CD14-positive monocyte (primary cell): Measurements from ENCODE around the gene ANKRD33. TPM values are rescaled to one million over a fixed set of nuclear protein-coding genes. Genes with fewer than 3 reads are reported as not detected.

Experiments used
- DNase-seq, 3 donors: peaks; one replicate each; pipeline ENCODE4 v3.0.0-alpha.2; 2011 to 2022
- H2AFZ ChIP-seq: 2 replicates; pipeline ENCODE4 v1.6.0; 2012; ENCODE audit warnings: mild to moderate bottlenecking, low read depth, low read length, inconsistent platforms; ENCODE audit not compliant: insufficient read depth, poor library complexity, severe bottlenecking
- H3K27ac ChIP-seq, 2 donors: 1 replicate in 1 of 2; 2 replicates in 1 of 2; pipeline ENCODE4 v1.5.1; 2012 to 2013; ENCODE audit warnings: low read length in 2 of 2, control low read depth in 1 of 2, inconsistent platforms in 1 of 2, low read depth in 1 of 2, mild to moderate bottlenecking in 1 of 2
- H3K27me3 ChIP-seq, 2 donors: one replicate each; pipeline versions ENCODE4 v1.6.0 to v1.6.1; 2011 to 2013; ENCODE audit warnings: low read length in 2 of 2; ENCODE audit not compliant: control insufficient read depth in 2 of 2, insufficient read depth in 2 of 2
- H3K36me3 ChIP-seq, 2 donors: replicated peaks in 1 of 2; 1 replicate in 1 of 2; 2 replicates in 1 of 2; pipeline versions ENCODE4 v1.5.1 to v1.6.1; 2012 to 2013; ENCODE audit warnings: low read length in 2 of 2, control low read depth in 1 of 2, inconsistent platforms in 1 of 2, mild to moderate bottlenecking in 1 of 2; ENCODE audit not compliant: insufficient read depth in 2 of 2, control insufficient read depth in 1 of 2
- H3K4me1 ChIP-seq, 2 donors: 1 replicate in 1 of 2; 2 replicates in 1 of 2; pipeline versions ENCODE4 v1.5.1 to v1.6.1; 2012 to 2013; ENCODE audit warnings: low read length in 2 of 2, control low read depth in 1 of 2, inconsistent platforms in 1 of 2, mild to moderate bottlenecking in 1 of 2, moderate library complexity in 1 of 2; ENCODE audit not compliant: insufficient read depth in 2 of 2, control insufficient read depth in 1 of 2
- H3K4me2 ChIP-seq: replicated peaks from 2 replicates; pipeline ENCODE3; 2012; ENCODE audit warnings: low read length, moderate library complexity, mild to moderate bottlenecking; ENCODE audit not compliant: poor library complexity, severe bottlenecking; ENCODE audit errors: extremely low read depth
- H3K4me3 ChIP-seq, 3 experiments: fragments of 200-600 bp in 1 of 3; sonication (generic) in 1 of 3; replicated peaks in 1 of 3; 1 replicate in 2 of 3; 2 replicates in 1 of 3; pipeline ENCODE4 v1.5.1; 2011 to 2013; ENCODE audit warnings: low read length in 3 of 3, mild to moderate bottlenecking in 3 of 3, control low read depth in 2 of 3, low read depth in 2 of 3, inconsistent platforms in 1 of 3, moderate library complexity in 1 of 3
- H3K79me2 ChIP-seq: 2 replicates; pipeline ENCODE4 v1.6.0; 2012; ENCODE audit warnings: mild to moderate bottlenecking, control low read depth, inconsistent platforms, low read length, moderate library complexity; ENCODE audit not compliant: insufficient read depth
- H3K9ac ChIP-seq: 2 replicates; pipeline ENCODE4 v1.6.0; 2017; ENCODE audit warnings: low read length, mild to moderate bottlenecking; ENCODE audit not compliant: insufficient read depth, poor library complexity, severe bottlenecking
- H3K9me3 ChIP-seq, 2 donors: replicated peaks in 1 of 2; 1 replicate in 1 of 2; 2 replicates in 1 of 2; pipeline versions ENCODE4 v1.5.1 to v1.6.1; 2012 to 2013; ENCODE audit warnings: low read length in 2 of 2, control low read depth in 1 of 2; ENCODE audit not compliant: control insufficient read depth in 1 of 2, insufficient read depth in 1 of 2
- H4K20me1 ChIP-seq: 2 replicates; pipeline ENCODE4 v1.6.0; 2012; ENCODE audit warnings: mild to moderate bottlenecking, low read length, control low read depth, moderate library complexity; ENCODE audit not compliant: insufficient read depth
- H3K27ac Mint-ChIP-seq, 7 donors: one replicate each; pipeline ENCODE4 v1.8.0; 2020; ENCODE audit warnings: mild to moderate bottlenecking in 7 of 7, mixed read lengths in 7 of 7, moderate library complexity in 6 of 7, inconsistent platforms in 2 of 7
- H3K27me3 Mint-ChIP-seq, 3 donors: one replicate each; pipeline ENCODE4 v1.8.0; 2021 to 2022; ENCODE audit warnings: low read depth in 3 of 3, mild to moderate bottlenecking in 3 of 3, mixed read lengths in 3 of 3, moderate library complexity in 3 of 3, inconsistent platforms in 1 of 3
- H3K36me3 Mint-ChIP-seq, 2 donors: one replicate each; pipeline ENCODE4 v1.8.0; 2020; ENCODE audit warnings: mixed read lengths in 2 of 2, inconsistent platforms in 1 of 2, mild to moderate bottlenecking in 1 of 2
- H3K4me1 Mint-ChIP-seq: one replicate; pipeline ENCODE4 v1.8.0; 2020; ENCODE audit warnings: mild to moderate bottlenecking, mixed read lengths
- H3K4me3 Mint-ChIP-seq, 2 donors: one replicate each; pipeline ENCODE4 v1.8.0; 2020; ENCODE audit warnings: mild to moderate bottlenecking in 2 of 2, mixed read lengths in 2 of 2, moderate library complexity in 1 of 2
- H3K9me3 Mint-ChIP-seq, 7 donors: one replicate each; pipeline ENCODE4 v1.8.0; 2020 to 2022; ENCODE audit warnings: mixed read lengths in 7 of 7, mild to moderate bottlenecking in 6 of 7, moderate library complexity in 6 of 7, inconsistent platforms in 2 of 7
- WGBS: methylation state at CpG from one replicate; pipeline ENCODE4 v1.1.5; 2013; ENCODE audit warnings: missing lambda C conversion rate; ENCODE audit not compliant: insufficient coverage; 5-methylcytosine and 5-hydroxymethylcytosine counted together
- intact Hi-C, 2 donors: fragments of 100-400 bp; cut with micrococcal nuclease; formaldehyde crosslinking; loops; one replicate each; pipeline versions ENCODE4 v1.15.0 to v1.15.1; 2023
- polyA plus RNA-seq, 3 donors: library from polyadenylated mRNA; depleted of rRNA in 1 of 3; unstranded in 2 of 3; stranded (reverse) in 1 of 3; fragments of 300-500 nt in 2 of 3; fragments of >200 nt in 1 of 3; fragmentation: Illumina TruSeq in 2 of 3; gene quantifications; 1 replicate in 2 of 3; 2 replicates in 1 of 3; pipeline ENCODE4 v1.2.3, GENCODE V29; 2012 to 2021
- TF ChIP-seq, protein P1 (sequence below): fragments of 200-600 bp; IDR thresholded peaks from one replicate; pipeline ENCODE4 v1.8.0; 2022; ENCODE audit warnings: antibody characterized with exemption, mild to moderate bottlenecking

ANKRD33 gene
- polyA plus RNA-seq, 3 donors, result 0.07 TPM; not detected in 2

GRCh38 chr12:51871918-51872688 is 15.8 kb upstream of the ANKRD33 start:
- peaks cover 58 to 65% of the 10 kb centered on the region in 2 donors for H3K4me1 ChIP-seq
- no peaks in the 10 kb centered on the region for H3K36me3 ChIP-seq
- intact Hi-C loops, result loop anchor here (2.0 to 10.0 kb wide), 4 partner anchors 33 to 447 kb away; partner anchors contain the start of gene SLC4A8 (in 1 of the 2)
- H3K4me3 ChIP-seq, result peak overlapping the region in 1 of 3 experiments; percentile 66
- H3K27ac ChIP-seq, result no peak overlapping the region
- peak in 1 of 3 donors; percentile 9 for DNase-seq
- no peak overlapping the region for H2AFZ ChIP-seq
- no peaks in the 10 kb centered on the region for H3K9me3 ChIP-seq
- TF ChIP-seq, protein P1, sequence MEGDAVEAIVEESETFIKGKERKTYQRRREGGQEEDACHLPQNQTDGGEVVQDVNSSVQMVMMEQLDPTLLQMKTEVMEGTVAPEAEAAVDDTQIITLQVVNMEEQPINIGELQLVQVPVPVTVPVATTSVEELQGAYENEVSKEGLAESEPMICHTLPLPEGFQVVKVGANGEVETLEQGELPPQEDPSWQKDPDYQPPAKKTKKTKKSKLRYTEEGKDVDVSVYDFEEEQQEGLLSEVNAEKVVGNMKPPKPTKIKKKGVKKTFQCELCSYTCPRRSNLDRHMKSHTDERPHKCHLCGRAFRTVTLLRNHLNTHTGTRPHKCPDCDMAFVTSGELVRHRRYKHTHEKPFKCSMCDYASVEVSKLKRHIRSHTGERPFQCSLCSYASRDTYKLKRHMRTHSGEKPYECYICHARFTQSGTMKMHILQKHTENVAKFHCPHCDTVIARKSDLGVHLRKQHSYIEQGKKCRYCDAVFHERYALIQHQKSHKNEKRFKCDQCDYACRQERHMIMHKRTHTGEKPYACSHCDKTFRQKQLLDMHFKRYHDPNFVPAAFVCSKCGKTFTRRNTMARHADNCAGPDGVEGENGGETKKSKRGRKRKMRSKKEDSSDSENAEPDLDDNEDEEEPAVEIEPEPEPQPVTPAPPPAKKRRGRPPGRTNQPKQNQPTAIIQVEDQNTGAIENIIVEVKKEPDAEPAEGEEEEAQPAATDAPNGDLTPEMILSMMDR, result no peak
- no peaks in the 10 kb centered on the region for H3K79me2 ChIP-seq
- H3K27me3 ChIP-seq, result peaks cover 0 to 18% of the 10 kb centered on the region in 2 donors
- Mint-ChIP-seq H3K27ac (peak overlapping the region in 1 of 7 donors; percentile 50), H3K9me3 (peaks cover 0 to 4% (median 0%) of the 10 kb centered on the region in 7 donors), H3K27me3 (peaks cover 15 to 30% (median 26%) of the 10 kb centered on the region in 3 donors), H3K4me3 (peak overlapping the region in 1 of 2 donors; percentile 53), H3K4me1 (peaks cover 70% of the 10 kb centered on the region), H3K36me3 (peaks cover 11 to 17% of the 10 kb centered on the region in 2 donors)
- peak overlapping the region; percentile 70 for H3K4me2 ChIP-seq
- H3K9ac ChIP-seq, result no peak overlapping the region
- WGBS, result 80% methylated on average over 2 of the region's 17 CpGs
- H4K20me1 ChIP-seq, result no peaks in the 10 kb centered on the region

GRCh38 chr12:51872689-51872981 is 15.3 kb upstream of the ANKRD33 start:
- Mint-ChIP-seq H3K4me3 (no peak overlapping the region), H3K36me3 (peaks cover 11 to 12% of the 10 kb centered on the region in 2 donors), H3K27ac (peak overlapping the region in 1 of 7 donors; percentile 45), H3K27me3 (peaks cover 12 to 27% (median 22%) of the 10 kb centered on the region in 3 donors), H3K4me1 (peaks cover 65% of the 10 kb centered on the region), H3K9me3 (peaks cover 0 to 4% (median 0%) of the 10 kb centered on the region in 7 donors)
- H3K4me3 ChIP-seq, result no peak overlapping the region
- H3K36me3 ChIP-seq, result no peaks in the 10 kb centered on the region
- no peak for DNase-seq
- H3K4me1 ChIP-seq, result peaks cover 53 to 60% of the 10 kb centered on the region in 2 donors
- H3K79me2 ChIP-seq, result no peaks in the 10 kb centered on the region
- no peak overlapping the region for H3K27ac ChIP-seq
- H2AFZ ChIP-seq, result no peak overlapping the region
- TF ChIP-seq, protein P1, result no peak
- H3K27me3 ChIP-seq, result peaks cover 0 to 18% of the 10 kb centered on the region in 2 donors
- intact Hi-C loops, result loop anchor here (5.0 to 10.0 kb wide), 3 partner anchors 50 to 448 kb away; partner anchors contain the start of gene SLC4A8 (in 1 of the 2)
- no peak overlapping the region for H3K4me2 ChIP-seq
- no CpG with 5 or more reads among the region's 3 CpGs for WGBS
- H3K9me3 ChIP-seq, result no peaks in the 10 kb centered on the region
- no peak overlapping the region for H3K9ac ChIP-seq
- no peaks in the 10 kb centered on the region for H4K20me1 ChIP-seq
